Neural cell (in vitro differentiated cells): ENCODE measurements around the gene ST14. TPM values are rescaled to one million over a fixed set of nuclear protein-coding genes. Genes with fewer than 3 reads are reported as not detected.

Experiments used
- H2AFZ ChIP-seq: fragments of 200-600, 300-800 bp; sonication (generic), shearing (Covaris generic); 2 replicates; pipeline ENCODE4 v1.6.0; 2014; ENCODE audit warnings: low read depth, mild to moderate bottlenecking, antibody characterized with exemption, low read length, moderate library complexity
- H3F3A ChIP-seq: fragments of 200-600 bp; shearing (Covaris generic); 2 replicates; pipeline ENCODE4 v1.6.1; 2016; ENCODE audit warnings: mild to moderate bottlenecking, moderate library complexity, mixed read lengths, antibody characterized with exemption, low read length; ENCODE audit not compliant: insufficient read depth, poor library complexity, severe bottlenecking
- H3K27ac ChIP-seq: fragments of 200-600, 300-800 bp; sonication (generic), shearing (Covaris generic); 2 replicates; pipeline ENCODE4 v1.5.1; 2014; ENCODE audit warnings: mild to moderate bottlenecking, low read length, moderate library complexity
- H3K27me3 ChIP-seq: fragments of 300-800, 200-600 bp; sonication (generic), shearing (Covaris generic); 2 replicates; pipeline ENCODE4 v1.6.0; 2014; ENCODE audit warnings: mild to moderate bottlenecking, low read depth, low read length, moderate library complexity; ENCODE audit not compliant: insufficient read depth
- H3K36me3 ChIP-seq: fragments of 300-800, 200-600 bp; sonication (generic), shearing (Covaris generic); 2 replicates; pipeline ENCODE4 v1.5.1; 2014; ENCODE audit warnings: mild to moderate bottlenecking, antibody characterized with exemption, low read length, moderate library complexity; ENCODE audit not compliant: insufficient read depth
- H3K4me2 ChIP-seq: fragments of 300-800, 200-600 bp; sonication (generic), shearing (Covaris generic); 2 replicates; pipeline ENCODE4 v1.6.0; 2014; ENCODE audit warnings: mild to moderate bottlenecking, low read length
- H3K4me3 ChIP-seq: fragments of 300-800, 200-600 bp; sonication (generic), shearing (Covaris generic); 2 replicates; pipeline ENCODE4 v1.5.1; 2014; ENCODE audit warnings: mild to moderate bottlenecking, low read length, moderate library complexity
- H3K79me2 ChIP-seq: fragments of 200-600 bp; shearing (Covaris generic); replicated peaks from 2 replicates; pipeline ENCODE4 v1.6.0; 2014; ENCODE audit warnings: mild to moderate bottlenecking, low read length, moderate library complexity; ENCODE audit not compliant: insufficient read depth
- H3K9ac ChIP-seq: fragments of 300-800, 200-600 bp; sonication (generic), shearing (Covaris generic); 2 replicates; pipeline ENCODE4 v1.6.1; 2016; ENCODE audit warnings: mild to moderate bottlenecking, low read length, mixed read lengths
- H3K9me2 ChIP-seq: fragments of 200-600 bp; shearing (Covaris generic); 2 replicates; pipeline ENCODE4 v1.6.1; 2016; ENCODE audit warnings: mild to moderate bottlenecking, low read length, mixed read lengths; ENCODE audit not compliant: insufficient read depth
- H3K9me3 ChIP-seq: fragments of 200-600, 300-800 bp; sonication (generic), shearing (Covaris generic); 2 replicates; pipeline ENCODE4 v1.6.1; 2016; ENCODE audit warnings: mild to moderate bottlenecking, mixed run types, low read length, moderate library complexity, mixed read lengths
- H4K20me1 ChIP-seq: fragments of 200-600 bp; shearing (Covaris generic); 2 replicates; pipeline ENCODE4 v1.6.1; 2016; ENCODE audit warnings: mild to moderate bottlenecking, mixed run types; ENCODE audit not compliant: insufficient read depth
- CTCF ChIP-seq: fragments of 450-650 bp; IDR thresholded peaks from 2 replicates; pipeline ENCODE4 v1.5.1; 2014; ENCODE audit warnings: antibody characterized with exemption, mild to moderate bottlenecking, moderate library complexity; ENCODE audit not compliant: poor library complexity, severe bottlenecking
- EP300 ChIP-seq: fragments of 450-650 bp; conservative IDR thresholded peaks from 2 replicates; pipeline ENCODE4 v1.6.1; 2014; ENCODE audit warnings: antibody characterized with exemption, mild to moderate bottlenecking, moderate library complexity; ENCODE audit not compliant: poor library complexity, severe bottlenecking
- EZH2 ChIP-seq: fragments of 200-600, 300-800 bp; shearing (Covaris generic), sonication (generic); IDR thresholded peaks from 2 replicates; pipeline ENCODE4 v1.6.1; 2014; ENCODE audit warnings: antibody characterized with exemption, low read length, borderline replicate concordance, mild to moderate bottlenecking; ENCODE audit not compliant: insufficient read depth, poor library complexity, severe bottlenecking
- MXI1 ChIP-seq: fragments of 450-650 bp; conservative IDR thresholded peaks from 2 replicates; pipeline ENCODE4 v1.6.1; 2014; ENCODE audit warnings: antibody characterized with exemption, mild to moderate bottlenecking; ENCODE audit not compliant: poor library complexity, severe bottlenecking
- POLR2AphosphoS5 ChIP-seq: IDR thresholded peaks from 2 replicates; pipeline ENCODE4 v1.6.1; 2012
- RAD21 ChIP-seq: fragments of 450-650 bp; conservative IDR thresholded peaks from 2 replicates; pipeline ENCODE4 v1.6.1; 2014; ENCODE audit warnings: antibody characterized with exemption, mild to moderate bottlenecking, moderate library complexity
- REST ChIP-seq: IDR thresholded peaks from 2 replicates; pipeline ENCODE4 v1.6.1; 2012; ENCODE audit warnings: borderline replicate concordance
- SMC3 ChIP-seq: fragments of 450-650 bp; conservative IDR thresholded peaks from 2 replicates; pipeline ENCODE4 v1.6.1; 2014; ENCODE audit warnings: antibody characterized with exemption, mild to moderate bottlenecking, moderate library complexity; ENCODE audit not compliant: poor library complexity
- TAF1 ChIP-seq: IDR thresholded peaks from 2 replicates; pipeline ENCODE4 v1.6.1; 2012; ENCODE audit warnings: low read depth
- polyA plus RNA-seq: library from polyadenylated mRNA; depleted of rRNA; stranded (reverse); fragments of >200 nt; gene quantifications from 2 replicates; pipeline ENCODE4 v1.2.3, GENCODE V29; 2014

Gene ST14
- polyA plus RNA-seq, 1 donor from 2014 or later = not detected

DNA sequence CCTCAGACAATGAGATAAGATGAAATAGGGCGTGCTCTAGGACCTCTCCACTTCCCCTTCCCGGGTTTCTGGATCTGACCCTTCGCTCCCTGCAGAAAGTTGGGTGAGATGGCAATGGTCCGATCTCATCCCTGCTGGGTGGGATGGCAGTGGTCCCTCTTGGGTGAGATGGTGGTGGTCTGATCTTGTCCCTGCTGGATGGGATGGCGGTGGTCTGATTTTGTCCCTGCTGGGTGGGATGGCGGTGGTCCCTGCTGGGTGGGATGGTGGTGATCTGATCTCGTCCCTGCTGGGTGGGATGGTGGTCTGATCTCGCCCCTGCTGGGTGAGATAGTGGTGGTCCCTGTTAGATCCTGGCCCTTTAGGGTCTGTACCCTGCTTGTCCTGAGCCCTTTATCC, 21.3 kb downstream of the ST14 start:
- Histone ChIP-seq H3K27ac (no peak overlapping the region), H3K27me3 (no peaks in the 10 kb centered on the region), H4K20me1 (no peaks in the 10 kb centered on the region), H3K9ac (no peak overlapping the region), H3K79me2 (no peaks in the 10 kb centered on the region), H3K36me3 (no peaks in the 10 kb centered on the region), H3K4me3 (no peak overlapping the region), H2AFZ (no peak overlapping the region), H3K4me2 (no peak overlapping the region), H3F3A (no peaks in the 10 kb centered on the region), H3K9me2 (no peaks in the 10 kb centered on the region), H3K9me3 (no peaks in the 10 kb centered on the region)
- TF ChIP-seq POLR2AphosphoS5 = no peak
- TF ChIP-seq TAF1 = no peak
- TF ChIP-seq RAD21 = no peak
- TF ChIP-seq EZH2 = no peak
- no peak for TF ChIP-seq CTCF
- no peak for TF ChIP-seq MXI1
- TF ChIP-seq EP300 = no peak
- TF ChIP-seq REST = no peak
- no peak for TF ChIP-seq SMC3

GRCh38 chr11:130181295-130182272, 22.0 kb downstream of the ST14 start:
- no peak overlapping the region for H3K4me3 ChIP-seq
- H3K27me3 ChIP-seq = no peaks in the 10 kb centered on the region
- H2AFZ ChIP-seq = no peak overlapping the region
- H3K9ac ChIP-seq = no peak overlapping the region
- H3K27ac ChIP-seq = no peak overlapping the region
- no peaks in the 10 kb centered on the region for H3K9me3 ChIP-seq
- H3K79me2 ChIP-seq = no peaks in the 10 kb centered on the region
- no peaks in the 10 kb centered on the region for H3K9me2 ChIP-seq
- H3K36me3 ChIP-seq = no peaks in the 10 kb centered on the region
- H3K4me2 ChIP-seq = no peak overlapping the region
- TF ChIP-seq MXI1 = no peak
- no peak for TF ChIP-seq POLR2AphosphoS5
- no peak for TF ChIP-seq TAF1
- TF ChIP-seq EP300 = no peak
- no peak for TF ChIP-seq EZH2
- no peak for TF ChIP-seq SMC3
- TF ChIP-seq CTCF = no peak
- no peak for TF ChIP-seq REST
- TF ChIP-seq RAD21 = no peak
- H3F3A ChIP-seq = no peaks in the 10 kb centered on the region
- no peaks in the 10 kb centered on the region for H4K20me1 ChIP-seq
